Measurements from ENCODE around the gene GABRG1. TPM values are rescaled to one million over a fixed set of nuclear protein-coding genes. Genes with fewer than 3 reads are reported as not detected.

The GABRG1 gene
- total and polyA plus RNA-seq, 4 experiments from 2014 or later: not detected

- intact Hi-C loops (cut with micrococcal nuclease): no loop called here
- DNase-seq: no peak
- Histone ChIP-seq H3K4me1 (ENCODE audit: insufficient read depth, low read length) (no peaks in the 10 kb centered on the region), H3K27me3 (ENCODE audit: insufficient read depth, low read length) (no peaks in the 10 kb centered on the region), H3K27ac (ENCODE audit: low read depth, low read length) (no peak overlapping the region), H3K36me3 (ENCODE audit: insufficient read depth, low read length) (no peaks in the 10 kb centered on the region), H3K4me3 (ENCODE audit: low read length in 2 of 2) (no peak overlapping the region), H3K9me3 (ENCODE audit: control insufficient read depth in 1 of 2, low read length in 2 of 2) (no peaks in the 10 kb centered on the region)
- no peaks in the 10 kb centered on the region for H3K4me1 Mint-ChIP-seq
- ChIA-PET CTCF (ENCODE audit: partially characterized antibody) (no interaction called here), POLR2A (ENCODE audit: partially characterized antibody) (no interaction called here)
- H3K27ac Mint-ChIP-seq: no peak overlapping the region
- no peaks in the 10 kb centered on the region for H3K36me3 Mint-ChIP-seq
- peaks cover 0 to 18% (median 5%) of the 10 kb centered on the region in 8 donors for H3K9me3 Mint-ChIP-seq
- no peak overlapping the region for H3K4me3 Mint-ChIP-seq
- no peaks in the 10 kb centered on the region for H3K27me3 Mint-ChIP-seq
Observed at GRCh38 chr4:46051392-46051791, 72.5 kb downstream of the GABRG1 start.

DNA sequence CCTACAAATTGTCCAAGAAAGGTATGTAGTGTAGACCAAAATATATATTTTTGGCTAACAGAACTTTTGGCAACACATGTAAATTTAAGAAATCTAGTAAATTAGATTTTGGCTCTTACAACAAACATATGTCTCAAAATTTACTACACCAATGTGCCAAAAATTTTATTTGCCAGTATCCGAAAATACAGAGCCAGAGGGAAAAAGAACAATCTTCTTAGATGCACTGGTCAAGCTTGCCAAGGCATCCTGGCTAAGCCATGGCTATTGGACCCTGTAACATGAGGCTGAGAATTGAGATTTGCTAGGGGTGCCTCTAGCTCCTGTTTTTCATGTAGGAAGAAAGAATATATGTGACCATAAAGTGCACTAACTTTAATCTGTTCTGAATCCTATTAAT, 91.8 kb downstream of the GABRG1 start:
- Mint-ChIP-seq H3K27me3 (no peaks in the 10 kb centered on the region), H3K4me1 (no peaks in the 10 kb centered on the region), H3K27ac (no peak overlapping the region), H3K36me3 (no peaks in the 10 kb centered on the region), H3K4me3 (no peak overlapping the region), H3K9me3 (peaks cover 2 to 34% (median 12%) of the 10 kb centered on the region in 8 donors)
- H3K27ac ChIP-seq (ENCODE audit: low read depth, low read length): no peak overlapping the region
- intact Hi-C loops (cut with micrococcal nuclease): no loop called here
- no peaks in the 10 kb centered on the region for H3K4me1 ChIP-seq (ENCODE audit: insufficient read depth, low read length)
- DNase-seq: no peak
- no peaks in the 10 kb centered on the region for H3K36me3 ChIP-seq (ENCODE audit: insufficient read depth, low read length)
- H3K4me3 ChIP-seq (ENCODE audit: low read length in 2 of 2): no peak overlapping the region
- no peaks in the 10 kb centered on the region for H3K27me3 ChIP-seq (ENCODE audit: insufficient read depth, low read length)
- peaks cover 0 to 3% of the 10 kb centered on the region in 2 donors for H3K9me3 ChIP-seq (ENCODE audit: control insufficient read depth in 1 of 2, low read length in 2 of 2)
- POLR2A ChIA-PET (ENCODE audit: partially characterized antibody): no interaction called here
- CTCF ChIA-PET (ENCODE audit: partially characterized antibody): no interaction called here

GRCh38 chr4:46016306-46016705, 107.5 kb downstream of the GABRG1 start:
- intact Hi-C loops (cut with micrococcal nuclease): no loop called here
- Histone ChIP-seq H3K36me3 (ENCODE audit: insufficient read depth, low read length) (no peaks in the 10 kb centered on the region), H3K27me3 (ENCODE audit: insufficient read depth, low read length) (no peaks in the 10 kb centered on the region), H3K4me1 (ENCODE audit: insufficient read depth, low read length) (no peaks in the 10 kb centered on the region), H3K4me3 (ENCODE audit: low read length in 2 of 2) (no peak overlapping the region), H3K9me3 (ENCODE audit: control insufficient read depth in 1 of 2, low read length in 2 of 2) (no peaks in the 10 kb centered on the region), H3K27ac (ENCODE audit: low read depth, low read length) (no peak overlapping the region)
- H3K36me3 Mint-ChIP-seq: no peaks in the 10 kb centered on the region
- H3K27me3 Mint-ChIP-seq: no peaks in the 10 kb centered on the region
- ChIA-PET POLR2A (ENCODE audit: partially characterized antibody) (no interaction called here), CTCF (ENCODE audit: partially characterized antibody) (no interaction called here)
- no peak for DNase-seq
- H3K4me3 Mint-ChIP-seq: no peak overlapping the region
- peaks cover 3 to 13% (median 10%) of the 10 kb centered on the region in 8 donors for H3K9me3 Mint-ChIP-seq
- no peaks in the 10 kb centered on the region for H3K4me1 Mint-ChIP-seq
- no peak overlapping the region for H3K27ac Mint-ChIP-seq

GRCh38 chr4:45992728-45993127, 131.1 kb downstream of the GABRG1 start:
- Histone ChIP-seq H3K4me3 (ENCODE audit: low read length in 2 of 2) (no peak overlapping the region), H3K36me3 (ENCODE audit: insufficient read depth, low read length) (no peaks in the 10 kb centered on the region), H3K9me3 (ENCODE audit: control insufficient read depth in 1 of 2, low read length in 2 of 2) (no peaks in the 10 kb centered on the region), H3K4me1 (ENCODE audit: insufficient read depth, low read length) (no peaks in the 10 kb centered on the region), H3K27ac (ENCODE audit: low read depth, low read length) (no peak overlapping the region), H3K27me3 (ENCODE audit: insufficient read depth, low read length) (no peaks in the 10 kb centered on the region)
- CTCF ChIA-PET (ENCODE audit: partially characterized antibody): no interaction called here
- Mint-ChIP-seq H3K36me3 (no peaks in the 10 kb centered on the region), H3K27me3 (no peaks in the 10 kb centered on the region), H3K9me3 (peaks cover 0 to 19% (median 8%) of the 10 kb centered on the region in 8 donors), H3K27ac (no peak overlapping the region), H3K4me3 (no peak overlapping the region), H3K4me1 (no peaks in the 10 kb centered on the region)
- no peak for DNase-seq
- POLR2A ChIA-PET (ENCODE audit: partially characterized antibody): no interaction called here
- intact Hi-C loops (cut with micrococcal nuclease): no loop called here

DNA sequence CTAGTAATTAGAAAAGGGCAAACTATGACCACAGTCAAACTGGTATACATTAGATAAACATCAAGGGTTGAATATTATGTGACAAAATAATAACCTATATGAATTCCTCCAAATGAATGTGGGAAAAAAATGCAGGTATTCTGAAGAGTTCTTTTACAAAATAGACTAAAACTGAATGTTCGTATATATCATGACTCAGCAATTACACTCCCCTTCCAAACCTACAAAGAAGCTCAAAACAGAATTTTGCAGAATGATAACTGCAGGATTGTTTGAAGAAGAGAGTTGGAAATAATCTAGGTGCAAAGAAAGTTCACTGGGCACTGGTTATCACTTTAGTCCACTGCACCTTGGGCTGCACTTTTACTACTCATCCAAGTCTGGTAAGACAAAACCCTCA, 134.1 kb downstream of the GABRG1 start:
- no peak for DNase-seq
- intact Hi-C loops (cut with micrococcal nuclease): no loop called here
- no peaks in the 10 kb centered on the region for H3K4me1 ChIP-seq (ENCODE audit: insufficient read depth, low read length)
- Mint-ChIP-seq H3K27ac (no peak overlapping the region), H3K4me1 (no peaks in the 10 kb centered on the region), H3K4me3 (no peak overlapping the region), H3K9me3 (peaks cover 0 to 21% (median 6%) of the 10 kb centered on the region in 8 donors), H3K27me3 (no peaks in the 10 kb centered on the region), H3K36me3 (no peaks in the 10 kb centered on the region)
- H3K36me3 ChIP-seq (ENCODE audit: insufficient read depth, low read length): no peaks in the 10 kb centered on the region
- no peaks in the 10 kb centered on the region for H3K27me3 ChIP-seq (ENCODE audit: insufficient read depth, low read length)
- no peak overlapping the region for H3K4me3 ChIP-seq (ENCODE audit: low read length in 2 of 2)
- no peak overlapping the region for H3K27ac ChIP-seq (ENCODE audit: low read depth, low read length)
- no peaks in the 10 kb centered on the region for H3K9me3 ChIP-seq (ENCODE audit: control insufficient read depth in 1 of 2, low read length in 2 of 2)
- CTCF ChIA-PET (ENCODE audit: partially characterized antibody): no interaction called here
- POLR2A ChIA-PET (ENCODE audit: partially characterized antibody): no interaction called here

DNA sequence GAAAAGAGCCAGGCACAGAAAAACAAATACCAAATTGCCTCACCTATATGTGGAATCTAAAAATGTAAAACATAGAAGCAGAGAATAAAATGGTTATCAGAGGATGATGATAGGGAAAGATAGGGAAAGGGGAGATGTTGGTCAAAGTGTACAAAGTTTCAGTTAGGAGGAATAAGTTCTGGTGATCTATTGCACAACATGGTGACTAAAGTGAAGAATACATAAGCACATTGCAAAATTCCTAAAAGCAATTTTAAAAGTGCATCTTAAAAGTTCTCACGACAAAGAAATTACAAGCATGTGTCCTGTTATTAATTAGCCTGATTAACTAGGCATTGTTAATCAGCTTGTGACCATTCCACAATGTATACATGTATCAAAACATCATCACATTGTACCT, 136.0 kb downstream of the GABRG1 start:
- H3K36me3 ChIP-seq (ENCODE audit: insufficient read depth, low read length): no peaks in the 10 kb centered on the region
- CTCF ChIA-PET (ENCODE audit: partially characterized antibody): no interaction called here
- no peak overlapping the region for H3K4me3 Mint-ChIP-seq
- intact Hi-C loops (cut with micrococcal nuclease): no loop called here
- no peak for DNase-seq
- no peaks in the 10 kb centered on the region for H3K4me1 ChIP-seq (ENCODE audit: insufficient read depth, low read length)
- no peaks in the 10 kb centered on the region for H3K9me3 ChIP-seq (ENCODE audit: control insufficient read depth in 1 of 2, low read length in 2 of 2)
- no peak overlapping the region for H3K4me3 ChIP-seq (ENCODE audit: low read length in 2 of 2)
- no peaks in the 10 kb centered on the region for H3K4me1 Mint-ChIP-seq
- POLR2A ChIA-PET (ENCODE audit: partially characterized antibody): no interaction called here
- H3K27ac ChIP-seq (ENCODE audit: low read depth, low read length): no peak overlapping the region
- H3K27me3 ChIP-seq (ENCODE audit: insufficient read depth, low read length): no peaks in the 10 kb centered on the region
- H3K27ac Mint-ChIP-seq: no peak overlapping the region
- H3K36me3 Mint-ChIP-seq: no peaks in the 10 kb centered on the region
- no peaks in the 10 kb centered on the region for H3K27me3 Mint-ChIP-seq
- H3K9me3 Mint-ChIP-seq: peaks cover 0 to 19% (median 9%) of the 10 kb centered on the region in 8 donors

All from CD4-positive, alpha-beta memory T cell (primary cell).